H9 (cell line): ENCODE measurements around the gene GADD45A. TPM values are rescaled to one million over a fixed set of nuclear protein-coding genes. Genes with fewer than 3 reads are reported as not detected.

Experiments used
- DNase-seq: peaks from one replicate; pipeline ENCODE4 v3.0.0-alpha.2; 2017
- H2AFZ ChIP-seq: one replicate; pipeline ENCODE4 v1.6.1; 2013; ENCODE audit warnings: mild to moderate bottlenecking, low read length, control low read depth, moderate library complexity
- H2AK5ac ChIP-seq: 2 replicates; pipeline ENCODE4 v1.6.1; 2013; ENCODE audit warnings: low read length, control low read depth, mixed read lengths; ENCODE audit not compliant: insufficient read length
- H2BK120ac ChIP-seq: one replicate; pipeline ENCODE4 v1.6.1; 2013; ENCODE audit warnings: low read depth, mild to moderate bottlenecking, low read length, control low read depth, inconsistent platforms; ENCODE audit not compliant: poor library complexity, severe bottlenecking
- H2BK12ac ChIP-seq: 2 replicates; pipeline ENCODE4 v1.6.1; 2013; ENCODE audit warnings: low read length, control low read depth, mixed read lengths, low read depth; ENCODE audit not compliant: insufficient read length
- H2BK15ac ChIP-seq: 2 replicates; pipeline ENCODE4 v1.6.1; 2013; ENCODE audit warnings: low read depth, low read length, control low read depth
- H2BK20ac ChIP-seq: one replicate; pipeline ENCODE4 v1.6.1; 2013; ENCODE audit warnings: low read depth, mild to moderate bottlenecking, low read length, control low read depth, inconsistent platforms; ENCODE audit not compliant: poor library complexity, severe bottlenecking
- H2BK5ac ChIP-seq: 2 replicates; pipeline ENCODE4 v1.6.1; 2013; ENCODE audit warnings: low read length, control low read depth, mixed read lengths; ENCODE audit not compliant: insufficient read length
- H3K14ac ChIP-seq: 2 replicates; pipeline ENCODE4 v1.6.1; 2013; ENCODE audit warnings: low read length, control low read depth; ENCODE audit not compliant: insufficient read depth
- H3K18ac ChIP-seq: 2 replicates; pipeline ENCODE4 v1.6.1; 2013; ENCODE audit warnings: low read depth, mild to moderate bottlenecking, mixed read lengths, low read length, control low read depth; ENCODE audit not compliant: insufficient read length
- H3K23ac ChIP-seq: 2 replicates; pipeline ENCODE4 v1.6.1; 2013; ENCODE audit warnings: low read length, control low read depth, mixed read lengths, low read depth; ENCODE audit not compliant: insufficient read length
- H3K23me2 ChIP-seq: 2 replicates; pipeline ENCODE4 v1.6.1; 2013; ENCODE audit warnings: low read depth, mild to moderate bottlenecking, mixed read lengths, low read length, control low read depth; ENCODE audit not compliant: insufficient read length, poor library complexity, severe bottlenecking
- H3K27ac ChIP-seq: 2 replicates; pipeline ENCODE4 v1.5.1; 2013; ENCODE audit warnings: low read length, control low read depth, mixed read lengths, low read depth; ENCODE audit not compliant: insufficient read length
- H3K27me3 ChIP-seq: 2 replicates; pipeline ENCODE4 v1.6.1; 2013; ENCODE audit warnings: low read length, control low read depth, inconsistent platforms; ENCODE audit not compliant: insufficient read depth
- H3K4ac ChIP-seq: 2 replicates; pipeline ENCODE4 v1.6.1; 2013; ENCODE audit warnings: low read depth, mild to moderate bottlenecking, control low read depth, inconsistent platforms, low read length, moderate library complexity
- H3K4me1 ChIP-seq: 2 replicates; pipeline ENCODE4 v1.6.1; 2013; ENCODE audit warnings: low read length, control low read depth, inconsistent platforms; ENCODE audit not compliant: insufficient read depth
- H3K4me2 ChIP-seq: 2 replicates; pipeline ENCODE4 v1.6.1; 2013; ENCODE audit warnings: low read length, control low read depth, mixed read lengths; ENCODE audit not compliant: insufficient read length, insufficient read depth
- H3K56ac ChIP-seq: 2 replicates; pipeline ENCODE4 v1.6.1; 2013; ENCODE audit warnings: low read depth, mild to moderate bottlenecking, mixed read lengths, low read length, control low read depth; ENCODE audit not compliant: insufficient read length
- H3K79me1 ChIP-seq: 2 replicates; pipeline ENCODE4 v1.6.1; 2013; ENCODE audit warnings: low read depth, mild to moderate bottlenecking, moderate library complexity, low read length, control low read depth, inconsistent platforms; ENCODE audit not compliant: insufficient read depth, poor library complexity, severe bottlenecking
- H3K79me2 ChIP-seq: 2 replicates; pipeline ENCODE4 v1.6.1; 2013; ENCODE audit warnings: low read length, control low read depth, inconsistent platforms; ENCODE audit not compliant: insufficient read depth
- H3K9ac ChIP-seq: 2 replicates; pipeline ENCODE4 v1.6.1; 2013; ENCODE audit warnings: low read length, control low read depth, mixed read lengths; ENCODE audit not compliant: insufficient read length; ENCODE audit errors: extremely low read depth
- H3K9me3 ChIP-seq: one replicate; pipeline ENCODE4 v1.6.1; 2013; ENCODE audit warnings: low read depth, low read length, inconsistent platforms; ENCODE audit not compliant: control insufficient read depth
- H3T11ph ChIP-seq: one replicate; pipeline ENCODE4 v1.6.1; 2013; ENCODE audit warnings: mild to moderate bottlenecking, low read length, control low read depth, inconsistent platforms
- H4K20me1 ChIP-seq: one replicate; pipeline ENCODE4 v1.6.1; 2013; ENCODE audit not compliant: control insufficient read depth, insufficient read length, insufficient read depth
- H4K5ac ChIP-seq: 2 replicates; pipeline ENCODE4 v1.6.1; 2013; ENCODE audit warnings: low read depth, mild to moderate bottlenecking, mixed read lengths, low read length, control low read depth; ENCODE audit not compliant: insufficient read length
- H4K8ac ChIP-seq: replicated peaks from 2 replicates; pipeline ENCODE4 v1.6.1; 2013; ENCODE audit warnings: low read length, control low read depth, mixed read lengths, low read depth; ENCODE audit not compliant: insufficient read length
- H4K91ac ChIP-seq: 2 replicates; pipeline ENCODE4 v1.6.1; 2013; ENCODE audit warnings: low read depth, mild to moderate bottlenecking, moderate library complexity, mixed read lengths, low read length, control low read depth; ENCODE audit not compliant: insufficient read length
- H3K27ac Mint-ChIP-seq, 3 experiments: 2 replicates in 2 of 3; 3 replicates in 1 of 3; pipeline ENCODE4 v1.8.0; 2020 to 2021; ENCODE audit warnings: mixed read lengths in 3 of 3, mild to moderate bottlenecking in 1 of 3, moderate library complexity in 1 of 3
- H3K27me3 Mint-ChIP-seq: 2 replicates; pipeline ENCODE4 v1.8.0; 2021; ENCODE audit warnings: low read depth, mild to moderate bottlenecking, moderate library complexity, mixed read lengths
- H3K36me3 Mint-ChIP-seq, 3 experiments: 2 replicates in 2 of 3; 3 replicates in 1 of 3; pipeline ENCODE4 v1.8.0; 2020 to 2021; ENCODE audit warnings: low read depth in 3 of 3, mixed read lengths in 3 of 3; ENCODE audit not compliant: insufficient read depth in 1 of 3
- H3K4me1 Mint-ChIP-seq, 2 experiments: 2 replicates each; pipeline ENCODE4 v1.8.0; 2020; ENCODE audit warnings: mixed read lengths in 2 of 2
- H3K4me3 Mint-ChIP-seq, 2 experiments: 2 replicates in 1 of 2; 3 replicates in 1 of 2; pipeline ENCODE4 v1.8.0; 2020 to 2021; ENCODE audit warnings: mild to moderate bottlenecking in 2 of 2, mixed read lengths in 2 of 2, moderate library complexity in 1 of 2
- H3K9me3 Mint-ChIP-seq, 2 experiments: 2 replicates in 1 of 2; 3 replicates in 1 of 2; pipeline ENCODE4 v1.8.0; 2020; ENCODE audit warnings: mild to moderate bottlenecking in 2 of 2, mixed read lengths in 2 of 2, moderate library complexity in 1 of 2
- CTCF ChIP-seq: fragments of 200-600 bp; sonication (generic); conservative IDR thresholded peaks from 3 replicates; pipeline ENCODE4 v1.8.0; 2021; ENCODE audit warnings: antibody characterized with exemption, mild to moderate bottlenecking
- WGBS: extraction: QIAGEN DNeasy Blood & Tissue Kit; methylation state at CpG from one replicate; pipeline ENCODE4 v1.1.7; 2013; ENCODE audit warnings: missing lambda C conversion rate, low lambda C conversion rate, mixed read lengths; ENCODE audit not compliant: insufficient read length; ENCODE audit errors: extremely low coverage; 5-methylcytosine and 5-hydroxymethylcytosine counted together
- total RNA-seq: library from RNA; stranded (reverse); gene quantifications from 2 replicates; pipeline ENCODE4 v1.2.1, GENCODE V29; 2021

GADD45A gene
- total RNA-seq, 1 experiment from 2014 or later = 22.8 TPM

- Histone ChIP-seq H3K23me2 (no peaks in the 10 kb centered on the region), H2BK15ac (no peak overlapping the region), H3K27me3 (no peaks in the 10 kb centered on the region), H4K91ac (no peak overlapping the region), H4K20me1 (peaks cover 2% of the 10 kb centered on the region), H4K8ac (no peak overlapping the region), H3K79me2 (no peaks in the 10 kb centered on the region), H3K23ac (no peak overlapping the region), H3K27ac (no peak overlapping the region), H3K14ac (no peak overlapping the region), H2BK12ac (no peak overlapping the region), H3K4me2 (no peak overlapping the region), H3K9ac (no peak overlapping the region), H3T11ph (no peak overlapping the region), H2BK5ac (no peak overlapping the region), H3K79me1 (no peaks in the 10 kb centered on the region), H4K5ac (no peak overlapping the region), H2AFZ (no peak overlapping the region), H3K18ac (no peak overlapping the region), H3K56ac (no peak overlapping the region), H3K4ac (no peak overlapping the region), H2BK120ac (no peak overlapping the region), H2AK5ac (no peak overlapping the region), H3K9me3 (no peaks in the 10 kb centered on the region), H3K4me1 (no peaks in the 10 kb centered on the region; the same call in 1 of the 2 replicates), H2BK20ac (no peak overlapping the region)
- DNase-seq = no peak
- no CpG with 5 or more reads among the region's 4 CpGs for WGBS
- H3K27me3 Mint-ChIP-seq = no peaks in the 10 kb centered on the region
- H3K36me3 Mint-ChIP-seq = no peaks in the 10 kb centered on the region
- no peaks in the 10 kb centered on the region; a peak in 1 of 5 replicates for H3K9me3 Mint-ChIP-seq
- H3K4me3 Mint-ChIP-seq = no peak overlapping the region
- no peak for TF ChIP-seq CTCF
- peaks cover 19 to 25% of the 10 kb centered on the region in 2 experiments for H3K4me1 Mint-ChIP-seq
- H3K27ac Mint-ChIP-seq = peak overlapping the region in 1 of 3 experiments; percentile 6; a peak in 2 of 7 replicates
These were observed 48.8 kb downstream of the GADD45A start for GRCh38 chr1:67733681-67734322.
